Astrocyte (in vitro differentiated cells and primary cell): Measurements from ENCODE around the gene CELF4.

Experiments used
- CTCF ChIP-seq: IDR thresholded peaks from 2 replicates; pipeline ENCODE4 v1.5.1; 2011; ENCODE audit warnings: low read depth, mild to moderate bottlenecking, inconsistent platforms, low read length, moderate library complexity; ENCODE audit not compliant: insufficient read depth
- EZH2 ChIP-seq: IDR thresholded peaks from 2 replicates; pipeline ENCODE4 v1.6.1; 2012; ENCODE audit warnings: mild to moderate bottlenecking, low read length, inconsistent platforms; ENCODE audit not compliant: insufficient read depth

GRCh38 chr18:37572736-37573135 is 7.1 kb upstream of the CELF4 start:
- no peak for TF ChIP-seq CTCF
- TF ChIP-seq EZH2, result no peak
